Coronary artery (tissue), 2 donors: Measurements from ENCODE around the gene ZNF445.

Source experiments
- DNase-seq: peaks from one replicate; pipeline ENCODE4 v3.0.0-alpha.2; 2017; ENCODE audit warnings: low spot score
- H3K27ac ChIP-seq, 2 donors: fragments of 200-600 bp; sonication (generic); one replicate each; pipeline ENCODE4 v1.5.1; 2016 to 2019
- H3K4me3 ChIP-seq: fragments of 200-600 bp; sonication (generic); 2 replicates; pipeline ENCODE4 v1.5.1; 2016; ENCODE audit warnings: mild to moderate bottlenecking, moderate library complexity
- CTCF ChIP-seq: fragments of 200-600 bp; sonication (generic); IDR thresholded peaks from one replicate; pipeline ENCODE4 v1.5.1; 2019; ENCODE audit warnings: antibody characterized with exemption

The ZNF445 gene

GRCh38 chr3:44499149-44499898 is 21.9 kb upstream of the ZNF445 start:
- no peak for DNase-seq
- Histone ChIP-seq H3K27ac (no peak overlapping the region), H3K4me3 (no peak overlapping the region)
- no peak for TF ChIP-seq CTCF

- no peak overlapping the region for H3K27ac ChIP-seq
- no peak for TF ChIP-seq CTCF
- DNase-seq = no peak
Observed at GRCh38 chr3:44495636-44496415, 18.4 kb upstream of the ZNF445 start.

GRCh38 chr3:44492496-44492895 is 15.0 kb upstream of the ZNF445 start:
- no peak for DNase-seq
- Histone ChIP-seq H3K4me3 (no peak overlapping the region), H3K27ac (no peak overlapping the region)
- TF ChIP-seq CTCF = no peak

More at GRCh38 chr3:44495636-44496415, 18.4 kb upstream of the ZNF445 start:
- no peak overlapping the region for H3K4me3 ChIP-seq

- DNase-seq = no peak
- no peak overlapping the region for H3K4me3 ChIP-seq
- H3K27ac ChIP-seq = no peak overlapping the region
- TF ChIP-seq CTCF = no peak
Observed at GRCh38 chr3:44482721-44483120, 5.3 kb upstream of the ZNF445 start.

GRCh38 chr3:44478606-44479094 is 1.2 kb upstream of the ZNF445 start:
- TF ChIP-seq CTCF = no peak
- no peak overlapping the region for H3K4me3 ChIP-seq
- no peak overlapping the region for H3K27ac ChIP-seq
- DNase-seq = no peak

- no peak for DNase-seq
- no peak for TF ChIP-seq CTCF
- Histone ChIP-seq H3K4me3 (peak overlapping the region; percentile 87), H3K27ac (peak overlapping the region in 1 of 2 donors; percentile 85)
Observed at GRCh38 chr3:44478055-44478468, 592 bp upstream of the ZNF445 start.
